Endothelial cell of umbilical vein (primary cell): ENCODE measurements around the gene RPF1. TPM values are rescaled to one million over a fixed set of nuclear protein-coding genes. Genes with fewer than 3 reads are reported as not detected.

ENCODE experiments used
- Bru-seq: library from RNA; stranded (reverse); fragments of 400-500 nt; gene quantifications from one replicate; lab custom pipeline; 2021; lab: Mats Ljungman, UMichigan
- BruChase-seq, 2 experiments: library from RNA; stranded (reverse); fragments of 400-500 nt; gene quantifications; one replicate each; lab custom pipeline; 2021; lab: Mats Ljungman, UMichigan
- BruUV-seq: library from RNA; stranded (reverse); fragments of 400-500 nt; replicated peaks from 2 replicates; lab custom pipeline; 2021; lab: Mats Ljungman, UMichigan
- CTCF ChIA-PET: fragments of 300-600, 350-600 bp; sonication (Branson Sonifier 250); formaldehyde crosslinking; loops from one replicate; lab custom pipeline; 2021; ENCODE audit warnings: antibody characterized with exemption, inconsistent platforms; lab: Charles Lee
- POLR2A ChIA-PET: fragments of 300-600, 350-600 bp; sonication (Branson Sonifier 250); formaldehyde crosslinking; loops from one replicate; lab custom pipeline; 2021; ENCODE audit warnings: antibody characterized with exemption, inconsistent platforms; lab: Charles Lee
- DNase-seq: peaks from one replicate; pipeline ENCODE4 v3.0.0-alpha.2; 2011; ENCODE audit warnings: low read depth, low spot score
- FAIRE-seq: peaks from 2 replicates; lab custom pipeline; 2011; peaks lifted over from hg19 to GRCh38; lab: Jason Lieb, UNC
- H2AFZ ChIP-seq: 2 replicates; pipeline ENCODE4 v1.6.0; 2012; ENCODE audit warnings: low read depth, low read length, control low read depth, inconsistent platforms
- H3K27ac ChIP-seq: 2 replicates; pipeline ENCODE4 v1.5.1; 2011; ENCODE audit warnings: low read depth, mild to moderate bottlenecking, control low read depth, low read length, moderate library complexity; ENCODE audit not compliant: insufficient read depth
- H3K27me3 ChIP-seq, 2 experiments: 2 replicates each; pipeline versions ENCODE4 v1.6.0 to v1.6.1; 2011; ENCODE audit warnings: low read length in 2 of 2, mixed read lengths in 1 of 2; ENCODE audit not compliant: control insufficient read depth in 2 of 2, insufficient read depth in 2 of 2
- H3K36me3 ChIP-seq, 2 experiments: 2 replicates in 1 of 2; 3 replicates in 1 of 2; pipeline ENCODE4 v1.5.1; 2011; ENCODE audit warnings: low read length in 2 of 2, mild to moderate bottlenecking in 1 of 2, moderate library complexity in 1 of 2; ENCODE audit not compliant: control insufficient read depth in 2 of 2, insufficient read depth in 2 of 2; ENCODE audit errors: extremely low read depth in 1 of 2
- H3K4me1 ChIP-seq: 3 replicates; pipeline ENCODE4 v1.5.1; 2011; ENCODE audit warnings: mild to moderate bottlenecking, low read length; ENCODE audit not compliant: control insufficient read depth, insufficient read depth; ENCODE audit errors: extremely low read depth
- H3K4me2 ChIP-seq: 2 replicates; pipeline ENCODE4 v1.6.1; 2011; ENCODE audit warnings: low read length, control low read depth, mixed read lengths; ENCODE audit not compliant: insufficient read depth
- H3K4me3 ChIP-seq, 3 experiments: fragments of 200-600 bp in 1 of 3; sonication (generic), shearing (Covaris generic) in 1 of 3; replicated peaks in 1 of 3; 2 replicates each; pipeline ENCODE4 v1.5.1; 2011 to 2016; ENCODE audit warnings: control low read depth in 3 of 3, low read length in 3 of 3, mild to moderate bottlenecking in 2 of 3, inconsistent platforms in 1 of 3, low read depth in 1 of 3, moderate library complexity in 1 of 3; ENCODE audit not compliant: insufficient read depth in 1 of 3
- H3K79me2 ChIP-seq: 2 replicates; pipeline ENCODE4 v1.6.0; 2012; ENCODE audit warnings: low read length, inconsistent platforms; ENCODE audit not compliant: control insufficient read depth, insufficient read depth
- H3K9ac ChIP-seq: replicated peaks from 2 replicates; pipeline ENCODE3; 2011; ENCODE audit warnings: low read length, control low read depth; ENCODE audit not compliant: insufficient read depth; ENCODE audit errors: extremely low read depth
- H3K9me1 ChIP-seq: replicated peaks from 3 replicates; pipeline ENCODE4 v1.6.0; 2011; ENCODE audit warnings: mild to moderate bottlenecking, low read length; ENCODE audit not compliant: control insufficient read depth, insufficient read depth; ENCODE audit errors: extremely low read depth
- H3K9me3 ChIP-seq: replicated peaks from 2 replicates; pipeline ENCODE4 v1.5.1; 2012; ENCODE audit warnings: low read length, inconsistent platforms; ENCODE audit not compliant: control insufficient read depth, insufficient read depth
- H4K20me1 ChIP-seq: replicated peaks from 2 replicates; pipeline ENCODE3; 2011; ENCODE audit warnings: mild to moderate bottlenecking, low read length; ENCODE audit not compliant: control insufficient read depth, insufficient read depth; ENCODE audit errors: extremely low read depth
- GATA2 ChIP-seq: IDR thresholded peaks from 2 replicates; pipeline ENCODE4 v1.7.0; 2011; ENCODE audit warnings: low read depth, mild to moderate bottlenecking, moderate library complexity, mixed read lengths, low read length; ENCODE audit not compliant: insufficient read length, insufficient read depth
- POLR2A ChIP-seq: IDR thresholded peaks from 2 replicates; pipeline ENCODE4 v1.6.1; 2012; ENCODE audit warnings: low read depth, mild to moderate bottlenecking, control low read depth, low read length
- POLR2AphosphoS5 ChIP-seq: IDR thresholded peaks from 2 replicates; pipeline ENCODE4 v1.6.1; 2012; ENCODE audit warnings: low read depth, mild to moderate bottlenecking, control low read depth, low read length, moderate library complexity; ENCODE audit not compliant: insufficient read depth
- dilution Hi-C: fragments of 300-500 bp; cut with MboI; formaldehyde crosslinking; loops from one replicate; pipeline ENCODE4 v1.15.0; 2019; ENCODE audit warnings: low sequenced_read_pairs; ENCODE audit not compliant: extremely low pct_ligation_motif_present
- intact Hi-C: fragments of 100-400 bp; cut with micrococcal nuclease; formaldehyde crosslinking; loops from one replicate; pipeline ENCODE4 v1.10.0; 2022
- long read RNA-seq: library from polyadenylated mRNA; stranded (forward); transcript quantifications from one replicate; pipeline ENCODE4 v2.0.0, GENCODE V29; 2021
- polyA minus RNA-seq, 3 experiments: library from RNA; depleted of rRNA, polyadenylated mRNA; stranded (reverse); fragments of >200 nt; gene quantifications; 1 replicate in 1 of 3; 2 replicates in 2 of 3; pipeline ENCODE4 v1.2.3, GENCODE V29; 2011
- polyA plus RNA-seq, 4 experiments: library from polyadenylated mRNA; depleted of rRNA in 3 of 4; stranded (reverse) in 3 of 4; unstranded in 1 of 4; fragments of >200 nt; gene quantifications; 2 replicates each; pipeline versions ENCODE4 v1.2.1 to v1.2.3, GENCODE V29; 2011 to 2012; ENCODE audit warnings: missing spikeins in 1 of 4
- total RNA-seq: library from RNA; stranded (reverse); gene quantifications from 2 replicates; pipeline ENCODE4 v1.2.3, GENCODE V29; 2021

RPF1 gene, protein sequence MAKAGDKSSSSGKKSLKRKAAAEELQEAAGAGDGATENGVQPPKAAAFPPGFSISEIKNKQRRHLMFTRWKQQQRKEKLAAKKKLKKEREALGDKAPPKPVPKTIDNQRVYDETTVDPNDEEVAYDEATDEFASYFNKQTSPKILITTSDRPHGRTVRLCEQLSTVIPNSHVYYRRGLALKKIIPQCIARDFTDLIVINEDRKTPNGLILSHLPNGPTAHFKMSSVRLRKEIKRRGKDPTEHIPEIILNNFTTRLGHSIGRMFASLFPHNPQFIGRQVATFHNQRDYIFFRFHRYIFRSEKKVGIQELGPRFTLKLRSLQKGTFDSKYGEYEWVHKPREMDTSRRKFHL
- total RNA-seq (32.6 and 34.3 TPM in 2 replicates), polyA plus RNA-seq (10.9 and 15.3 TPM in 2 replicates), polyA minus RNA-seq (5.1 and 5.4 TPM in 2 replicates), Bru-seq, nascent RNA (percentile 89 among the genes with signal in this experiment), BruChase-seq, experiment 1, labeled RNA remaining after a 6-hour chase (percentile 79 among the genes with signal in this experiment), BruChase-seq, experiment 2, labeled RNA remaining after a 2-hour chase (percentile 80 among the genes with signal in this experiment)
- polyA plus RNA-seq (2011; cell fraction: cytosol; rRNA removed), result 25.5 and 27.4 TPM in 2 replicates
- 16.2 and 20.3 TPM in 2 replicates for polyA plus RNA-seq (2011; cell fraction: nucleus; rRNA removed)
- 33.3 and 43.1 TPM in 2 replicates for polyA plus RNA-seq (2012)
- 9.3 TPM for polyA minus RNA-seq (2011; cell fraction: cytosol; rRNA and poly(A)+ RNA removed)
- 8.7 and 8.8 TPM in 2 replicates for polyA minus RNA-seq (2011; cell fraction: nucleus; rRNA and poly(A)+ RNA removed)
- long read RNA-seq, transcript RPF1-201 (9 exons, 1,385 nt), result major isoform, 138 of 157 reads
- long read RNA-seq, partial matches to known transcripts, result 5 of 157 reads
- long read RNA-seq, other reads (novel, unspliced or antisense), result 14 of 157 reads

DNA sequence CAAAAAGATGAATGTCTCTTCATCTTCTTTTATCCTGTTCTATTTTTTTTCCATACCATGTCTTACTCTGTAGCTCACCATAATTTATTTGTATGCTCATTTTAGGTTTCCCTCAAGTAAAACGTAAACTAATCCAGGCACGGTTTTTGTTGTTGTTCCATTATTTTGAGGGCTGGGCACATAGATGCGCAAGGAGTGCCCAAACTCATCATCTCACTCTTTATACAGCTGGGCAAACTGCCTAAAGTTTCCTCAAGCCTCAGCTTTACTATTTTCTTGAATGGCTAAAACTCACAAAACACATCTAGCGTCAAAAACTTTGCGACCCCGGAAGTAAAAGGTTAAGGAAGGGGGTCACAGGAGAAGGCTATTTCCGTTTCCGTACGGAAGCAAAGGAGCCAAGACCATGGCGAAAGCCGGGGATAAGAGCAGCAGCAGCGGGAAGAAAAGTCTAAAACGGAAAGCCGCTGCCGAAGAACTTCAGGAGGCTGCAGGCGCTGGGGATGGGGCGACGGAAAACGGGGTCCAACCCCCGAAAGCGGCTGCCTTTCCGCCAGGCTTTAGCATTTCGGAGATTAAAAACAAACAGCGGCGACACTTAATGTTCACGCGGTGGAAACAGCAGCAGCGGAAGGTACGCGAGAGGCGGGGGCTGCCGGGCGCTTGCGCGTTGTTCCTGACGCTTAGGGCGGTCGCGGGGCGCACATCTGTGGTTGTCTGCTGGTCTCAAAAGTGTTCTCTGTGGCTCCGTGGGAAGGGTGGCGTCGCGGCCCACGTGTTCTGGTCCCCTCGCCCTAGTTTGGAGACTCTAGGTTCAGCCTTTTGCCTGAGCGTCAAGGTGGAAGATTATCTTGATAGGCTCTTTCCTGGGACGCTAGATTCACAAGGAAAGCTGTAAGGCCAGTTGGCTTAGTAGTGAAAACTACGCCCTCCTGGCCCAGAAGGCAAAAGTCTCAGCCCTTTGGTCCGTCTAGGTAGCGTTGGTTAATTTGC is at the start of gene RPF1:
RPF1 (plus strand) TSS at position 391 of the 993 bp plus-strand sequence; CDS start at position 407, 16 bp downstream.
- Histone ChIP-seq H4K20me1 (no peaks in the 10 kb centered on the region), H3K4me1 (peaks cover 17% of the 10 kb centered on the region), H3K4me2 (peak within 1 kb of the TSS; percentile 99), H3K79me2 (peaks cover 22% of the 10 kb centered on the region), H3K9me3 (no peaks in the 10 kb centered on the region), H2AFZ (peak within 1 kb of the TSS; percentile 98), H3K9me1 (no peaks in the 10 kb centered on the region), H3K36me3 (peaks cover 0 to 5% of the 10 kb centered on the region in 2 experiments), H3K27ac (peak within 1 kb of the TSS; percentile 66), H3K9ac (peak within 1 kb of the TSS; percentile 81), H3K27me3 (no peaks in the 10 kb centered on the region), H3K4me3 (peak within 1 kb of the TSS; percentile 59 to 95 (median 64))
- ChIA-PET POLR2A (interaction anchor here (0.8 kb wide), 1 partner anchor 27 kb away, joined by 3 read pairs; the partner anchor contains the start of genes GNG5 and SPATA1), CTCF (interaction anchor here (0.8 to 1.9 kb wide), 8 partner anchors 19 to 357 kb away, joined by 3 to 18 read pairs (median 4); no protein-coding TSS in a partner anchor)
- intact Hi-C loops (loop anchor here (1.0 kb wide), 5 partner anchors 27 to 125 kb away; partner anchors contain the start of genes GNG5 and SPATA1), dilution Hi-C loops (no loop called here)
- TF ChIP-seq GATA2, result no peak
- peak; percentile 68 for TF ChIP-seq POLR2A
- peak; percentile 84 for TF ChIP-seq POLR2AphosphoS5
- FAIRE-seq (peak; percentile 84), DNase-seq (peak; percentile 85)
- BruUV-seq, result TSS peak; percentile 84
